Measurements from ENCODE around the gene GBGT1. TPM values are rescaled to one million over a fixed set of nuclear protein-coding genes. Genes with fewer than 3 reads are reported as not detected.

The GBGT1 gene
- total RNA-seq, 6 experiments from 2014 or later = 1.1 to 2.8 (median 1.7) TPM

- no peaks in the 10 kb centered on the region for H3K9me3 Mint-ChIP-seq
- H3K4me1 Mint-ChIP-seq (ENCODE audit: low read depth) = peaks cover 2% of the 10 kb centered on the region
- no peak for TF ChIP-seq CTCF (IDR thresholded peaks at IDR 0.05)
- no peaks in the 10 kb centered on the region for H3K36me3 Mint-ChIP-seq (ENCODE audit: low read depth)
- peaks cover 42% of the 10 kb centered on the region for H3K27me3 Mint-ChIP-seq (ENCODE audit: insufficient read depth)
- no peak overlapping the region for H3K27ac Mint-ChIP-seq
- H3K4me3 Mint-ChIP-seq = no peak overlapping the region
- DNase-seq = no peak
Measured at GRCh38 chr9:133204335-133204992, 40.8 kb upstream of the GBGT1 start.

GRCh38 chr9:133203506-133204075, 39.9 kb upstream of the GBGT1 start:
- H3K4me3 Mint-ChIP-seq = no peak overlapping the region
- peaks cover 42% of the 10 kb centered on the region for H3K27me3 Mint-ChIP-seq (ENCODE audit: insufficient read depth)
- peaks cover 6% of the 10 kb centered on the region for H3K4me1 Mint-ChIP-seq (ENCODE audit: low read depth)
- no peaks in the 10 kb centered on the region for H3K9me3 Mint-ChIP-seq
- no peak overlapping the region for H3K27ac Mint-ChIP-seq
- TF ChIP-seq CTCF (IDR thresholded peaks at IDR 0.05) = no peak
- no peak for DNase-seq
- no peaks in the 10 kb centered on the region for H3K36me3 Mint-ChIP-seq (ENCODE audit: low read depth)

- Mint-ChIP-seq H3K27ac (no peak overlapping the region), H3K27me3 (ENCODE audit: insufficient read depth) (peaks cover 42% of the 10 kb centered on the region), H3K4me1 (ENCODE audit: low read depth) (peaks cover 6% of the 10 kb centered on the region), H3K4me3 (no peak overlapping the region), H3K36me3 (ENCODE audit: low read depth) (no peaks in the 10 kb centered on the region), H3K9me3 (no peaks in the 10 kb centered on the region)
- no peak for TF ChIP-seq CTCF (IDR thresholded peaks at IDR 0.05)
- no peak for DNase-seq
Measured at GRCh38 chr9:133202688-133203453, 39.2 kb upstream of the GBGT1 start.

GRCh38 chr9:133202145-133202513, 38.4 kb upstream of the GBGT1 start:
- H3K4me3 Mint-ChIP-seq = no peak overlapping the region
- no peak overlapping the region for H3K27ac Mint-ChIP-seq
- TF ChIP-seq CTCF (IDR thresholded peaks at IDR 0.05) = no peak
- peaks cover 6% of the 10 kb centered on the region for H3K4me1 Mint-ChIP-seq (ENCODE audit: low read depth)
- DNase-seq = no peak
- H3K27me3 Mint-ChIP-seq (ENCODE audit: insufficient read depth) = peaks cover 41% of the 10 kb centered on the region
- no peaks in the 10 kb centered on the region for H3K9me3 Mint-ChIP-seq
- H3K36me3 Mint-ChIP-seq (ENCODE audit: low read depth) = no peaks in the 10 kb centered on the region

GRCh38 chr9:133201424-133202144, 37.9 kb upstream of the GBGT1 start:
- peaks cover 36% of the 10 kb centered on the region for H3K27me3 Mint-ChIP-seq (ENCODE audit: insufficient read depth)
- H3K27ac Mint-ChIP-seq = no peak overlapping the region
- no peak overlapping the region for H3K4me3 Mint-ChIP-seq
- no peaks in the 10 kb centered on the region for H3K36me3 Mint-ChIP-seq (ENCODE audit: low read depth)
- DNase-seq = no peak
- peaks cover 6% of the 10 kb centered on the region for H3K4me1 Mint-ChIP-seq (ENCODE audit: low read depth)
- no peaks in the 10 kb centered on the region for H3K9me3 Mint-ChIP-seq
- TF ChIP-seq CTCF (IDR thresholded peaks at IDR 0.05) = no peak

All from HFFc6 (cell line).